Activated CD4-positive, alpha-beta T cell treated with anti-CD3 and anti-CD28 coated beads for 36 hours (primary cell): Measurements from ENCODE around the gene VSIG4. TPM values are rescaled to one million over a fixed set of nuclear protein-coding genes. Genes with fewer than 3 reads are reported as not detected.

Source experiments
- total RNA-seq, 2 experiments: library from RNA; stranded (reverse); gene quantifications; one replicate each; pipeline ENCODE4 v1.2.3, GENCODE V29; 2021

The VSIG4 gene
- total RNA-seq, 2 experiments from 2014 or later: 0.09 TPM; not detected in 1

Other genes starting within 250 kb of the VSIG4 start
- gene HEPH, start 124.2 kb upstream of the VSIG4 start, total RNA-seq: not detected